HCT116 (cell line): ENCODE measurements around the gene HIGD2A. TPM values are rescaled to one million over a fixed set of nuclear protein-coding genes. Genes with fewer than 3 reads are reported as not detected.

Experiments used
- ATAC-seq: fragments of 200-7000 bp; cut with Tn5 transposase; 2 replicates; pipeline ENCODE4 v1.9.1; 2020; ENCODE audit warnings: mild to moderate bottlenecking, moderate library complexity
- BruUV-seq: library from RNA; stranded (reverse); fragments of 400-500 nt; replicated peaks from 2 replicates; lab custom pipeline; 2021; lab: Mats Ljungman, UMichigan
- CTCF ChIA-PET: fragments of 300-600 bp; sonication (Branson Sonifier 250); formaldehyde crosslinking; loops from one replicate; lab custom pipeline; 2021; ENCODE audit warnings: antibody characterized with exemption; lab: Charles Lee
- POLR2A ChIA-PET: fragments of 300-600, 350-600 bp; sonication (Branson Sonifier 250); formaldehyde crosslinking; loops from one replicate; lab custom pipeline; 2021; ENCODE audit warnings: antibody characterized with exemption; lab: Charles Lee
- RAD21 ChIA-PET, 2 experiments: fragments of 300-600 bp; sonication (Branson Sonifier 250); formaldehyde crosslinking; loops; one replicate each; lab custom pipeline; 2023; ENCODE audit warnings: low total read pairs in 2 of 2; ENCODE audit not compliant: uncharacterized antibody in 2 of 2, unreplicated experiment in 2 of 2, low non-redundant PET in 1 of 2; lab: Charles Lee
- DNase-seq: peaks from one replicate; pipeline ENCODE4 v3.0.0-alpha.2; 2010; ENCODE audit warnings: low read depth, low spot score
- H2AFZ ChIP-seq: fragments of 200-600 bp; shearing (Covaris generic), sonication (generic); 2 replicates; pipeline ENCODE4 v1.6.1; 2017; ENCODE audit warnings: low read depth, mixed run types, mixed read lengths, antibody characterized with exemption, low read length; ENCODE audit not compliant: poor library complexity, severe bottlenecking
- H3K27ac ChIP-seq: 2 replicates; pipeline ENCODE4 v1.5.1; 2012; ENCODE audit warnings: low read depth, low read length
- H3K27me3 ChIP-seq: fragments of 200-600 bp; sonication (generic); 2 replicates; pipeline ENCODE4 v1.6.1; 2016; ENCODE audit warnings: mixed run types, low read length, mixed read lengths; ENCODE audit not compliant: insufficient read depth
- H3K36me3 ChIP-seq, 2 experiments: fragments of 200-500 bp in 1 of 2; fragments of 200-600 bp in 1 of 2; sonication (Bioruptor generic) in 1 of 2; sonication (generic) in 1 of 2; 2 replicates each; pipeline versions ENCODE4 v1.5.1 to v1.6.1; 2014 to 2016; ENCODE audit warnings: low read length in 2 of 2, inconsistent platforms in 1 of 2, mixed read lengths in 1 of 2, mixed run types in 1 of 2; ENCODE audit not compliant: insufficient read depth in 2 of 2, control insufficient read depth in 1 of 2
- H3K4me1 ChIP-seq, 2 experiments: fragments of 200-600 bp in 1 of 2; sonication (generic) in 1 of 2; 2 replicates each; pipeline versions ENCODE4 v1.5.1 to v1.6.1; 2012 to 2017; ENCODE audit warnings: low read length in 2 of 2, inconsistent platforms in 1 of 2, mild to moderate bottlenecking in 1 of 2, mixed read lengths in 1 of 2, mixed run types in 1 of 2, moderate library complexity in 1 of 2; ENCODE audit not compliant: insufficient read depth in 2 of 2, control insufficient read depth in 1 of 2
- H3K4me2 ChIP-seq: fragments of 200-600 bp; sonication (generic); 2 replicates; pipeline ENCODE4 v1.6.1; 2017; ENCODE audit warnings: mixed run types, low read length, mixed read lengths
- H3K4me3 ChIP-seq, 2 experiments: fragments of 200-600 bp in 1 of 2; sonication (generic) in 1 of 2; replicated peaks in 1 of 2; 2 replicates each; pipeline ENCODE4 v1.5.1; 2011 to 2016; ENCODE audit warnings: low read length in 2 of 2, control low read depth in 1 of 2, low read depth in 1 of 2, mild to moderate bottlenecking in 1 of 2, mixed read lengths in 1 of 2, mixed run types in 1 of 2
- H3K79me2 ChIP-seq: fragments of 200-600 bp; sonication (generic); 2 replicates; pipeline ENCODE4 v1.6.1; 2017; ENCODE audit warnings: mild to moderate bottlenecking, mixed run types, low read length, moderate library complexity, mixed read lengths; ENCODE audit not compliant: insufficient read depth
- H3K9ac ChIP-seq: fragments of 200-600 bp; sonication (generic); 2 replicates; pipeline ENCODE4 v1.6.1; 2016; ENCODE audit warnings: low read length, mixed read lengths
- H3K9me2 ChIP-seq: fragments of 200-600 bp; sonication (generic), shearing (Covaris generic); 2 replicates; pipeline ENCODE4 v1.6.1; 2017; ENCODE audit warnings: mixed run types, mild to moderate bottlenecking, moderate library complexity; ENCODE audit not compliant: insufficient read depth
- H3K9me3 ChIP-seq, 2 experiments: fragments of 200-500 bp in 1 of 2; fragments of 200-600 bp in 1 of 2; sonication (Bioruptor generic) in 1 of 2; sonication (generic) in 1 of 2; 2 replicates each; pipeline ENCODE4 v1.6.1; 2014 to 2017; ENCODE audit warnings: low read length in 2 of 2, mixed read lengths in 2 of 2, inconsistent platforms in 1 of 2, low read depth in 1 of 2, mild to moderate bottlenecking in 1 of 2, mixed run types in 1 of 2, moderate library complexity in 1 of 2; ENCODE audit not compliant: control insufficient read depth in 1 of 2, insufficient read depth in 1 of 2
- H4K20me1 ChIP-seq: fragments of 200-600 bp; sonication (generic), shearing (Covaris generic); 2 replicates; pipeline ENCODE4 v1.6.1; 2017; ENCODE audit warnings: mixed run types, mild to moderate bottlenecking, moderate library complexity; ENCODE audit not compliant: insufficient read depth
- CBX3 ChIP-seq: IDR thresholded peaks from 2 replicates; pipeline ENCODE4 v1.6.1; 2012; ENCODE audit warnings: low read depth
- CEBPB ChIP-seq: IDR thresholded peaks from 2 replicates; pipeline ENCODE4 v1.6.1; 2012; ENCODE audit warnings: low read depth
- EGR1 ChIP-seq: IDR thresholded peaks from 2 replicates; pipeline ENCODE4 v1.6.1; 2012; ENCODE audit warnings: low read depth
- ELF1 ChIP-seq: IDR thresholded peaks from 2 replicates; pipeline ENCODE4 v1.6.1; 2012; ENCODE audit warnings: low read depth, borderline replicate concordance
- EZH2phosphoT487 ChIP-seq: fragments of 200-600 bp; IDR thresholded peaks from 2 replicates; pipeline ENCODE4 v1.6.1; 2018; ENCODE audit warnings: antibody characterized with exemption, borderline replicate concordance
- POLR2AphosphoS5 ChIP-seq: IDR thresholded peaks from 2 replicates; pipeline ENCODE4 v1.6.1; 2011; ENCODE audit warnings: mild to moderate bottlenecking, low read depth, low read length, moderate library complexity
- RAD21 ChIP-seq: IDR thresholded peaks from 2 replicates; pipeline ENCODE4 v1.6.1; 2012; ENCODE audit warnings: low read depth, mild to moderate bottlenecking
- SIN3A ChIP-seq: IDR thresholded peaks from 2 replicates; pipeline ENCODE4 v1.6.1; 2012; ENCODE audit warnings: low read depth
- SP1 ChIP-seq: IDR thresholded peaks from 2 replicates; pipeline ENCODE4 v1.6.1; 2012; ENCODE audit warnings: low read depth
- SRF ChIP-seq: IDR thresholded peaks from 2 replicates; pipeline ENCODE4 v1.6.1; 2012; ENCODE audit warnings: low read depth
- ZFX ChIP-seq: fragments of 450-650 bp; IDR thresholded peaks from 2 replicates; pipeline ENCODE4 v1.6.1; 2017
- ZNF274 ChIP-seq: fragments of 200-500 bp; sonication (Bioruptor generic); IDR thresholded peaks from 2 replicates; pipeline ENCODE4 v1.6.1; 2014; ENCODE audit warnings: mild to moderate bottlenecking, low read depth, low read length, inconsistent platforms
- intact Hi-C: fragments of 100-400 bp; cut with micrococcal nuclease; formaldehyde crosslinking; loops from 2 replicates; pipeline ENCODE4 v1.10.0; 2022
- total RNA-seq: library from RNA; stranded (reverse); gene quantifications from one replicate; pipeline ENCODE4 v1.2.1, GENCODE V29; 2021; ENCODE audit not compliant: unreplicated experiment
- TF ChIP-seq, protein P1 (sequence below): IDR thresholded peaks from 2 replicates; pipeline ENCODE4 v1.6.1; 2012; ENCODE audit warnings: low read depth
- TF ChIP-seq, protein P2 (sequence below): IDR thresholded peaks from 2 replicates; pipeline ENCODE4 v1.6.1; 2012
- TF ChIP-seq, protein P3 (sequence below), 3 experiments: fragments of 200-600 bp in 1 of 3; sonication (generic) in 1 of 3; IDR thresholded peaks in 2 of 3; conservative IDR thresholded peaks in 1 of 3; 2 replicates each; pipeline ENCODE4 v1.5.1; 2012 to 2017; ENCODE audit warnings: low read depth in 2 of 3, low read length in 2 of 3, antibody characterized with exemption in 1 of 3, borderline replicate concordance in 1 of 3, control low read depth in 1 of 3, mild to moderate bottlenecking in 1 of 3, mixed read lengths in 1 of 3, mixed run types in 1 of 3, moderate library complexity in 1 of 3; ENCODE audit not compliant: insufficient read depth in 1 of 3

The HIGD2A gene
- total RNA-seq, 1 experiment from 2014 or later, result 130 TPM

DNA sequence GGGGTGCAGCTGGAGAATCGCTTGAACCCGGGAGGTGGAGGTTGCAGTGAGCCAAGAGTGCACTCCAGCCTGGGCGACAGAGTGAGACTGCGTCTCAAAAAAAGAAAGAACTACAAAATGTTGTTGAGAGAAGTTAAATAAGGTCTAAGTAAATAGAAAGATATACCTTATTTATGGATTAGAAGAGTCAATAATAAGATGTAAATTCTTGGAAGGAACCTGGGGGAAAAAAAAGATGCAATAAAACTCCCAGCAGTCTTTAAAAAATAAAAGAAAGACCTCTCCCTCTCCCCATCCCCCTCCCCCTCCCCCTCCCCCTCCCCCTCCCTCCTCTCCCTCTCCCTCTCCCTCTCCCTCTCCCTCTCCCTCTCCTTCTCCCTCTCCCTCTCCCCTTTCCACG, 44.2 kb downstream of the HIGD2A start:
- Histone ChIP-seq H2AFZ (no peak overlapping the region), H3K36me3 (no peaks in the 10 kb centered on the region), H3K4me3 (no peak overlapping the region), H3K79me2 (no peaks in the 10 kb centered on the region), H3K27me3 (no peaks in the 10 kb centered on the region), H4K20me1 (no peaks in the 10 kb centered on the region), H3K9ac (no peak overlapping the region), H3K4me1 (peaks cover 0 to 8% of the 10 kb centered on the region in 2 experiments; a peak in 2 of 4 replicates), H3K27ac (no peak overlapping the region), H3K4me2 (no peak overlapping the region), H3K9me3 (no peaks in the 10 kb centered on the region), H3K9me2 (no peaks in the 10 kb centered on the region)
- BruUV-seq, result no TSS peak
- POLR2A ChIA-PET, result no interaction called here
- intact Hi-C loops, result no loop called here
- RAD21 ChIA-PET, result no interaction called here
- CTCF ChIA-PET, result no interaction called here
- ATAC-seq (no peak), DNase-seq (no peak)
- TF ChIP-seq, protein P1, sequence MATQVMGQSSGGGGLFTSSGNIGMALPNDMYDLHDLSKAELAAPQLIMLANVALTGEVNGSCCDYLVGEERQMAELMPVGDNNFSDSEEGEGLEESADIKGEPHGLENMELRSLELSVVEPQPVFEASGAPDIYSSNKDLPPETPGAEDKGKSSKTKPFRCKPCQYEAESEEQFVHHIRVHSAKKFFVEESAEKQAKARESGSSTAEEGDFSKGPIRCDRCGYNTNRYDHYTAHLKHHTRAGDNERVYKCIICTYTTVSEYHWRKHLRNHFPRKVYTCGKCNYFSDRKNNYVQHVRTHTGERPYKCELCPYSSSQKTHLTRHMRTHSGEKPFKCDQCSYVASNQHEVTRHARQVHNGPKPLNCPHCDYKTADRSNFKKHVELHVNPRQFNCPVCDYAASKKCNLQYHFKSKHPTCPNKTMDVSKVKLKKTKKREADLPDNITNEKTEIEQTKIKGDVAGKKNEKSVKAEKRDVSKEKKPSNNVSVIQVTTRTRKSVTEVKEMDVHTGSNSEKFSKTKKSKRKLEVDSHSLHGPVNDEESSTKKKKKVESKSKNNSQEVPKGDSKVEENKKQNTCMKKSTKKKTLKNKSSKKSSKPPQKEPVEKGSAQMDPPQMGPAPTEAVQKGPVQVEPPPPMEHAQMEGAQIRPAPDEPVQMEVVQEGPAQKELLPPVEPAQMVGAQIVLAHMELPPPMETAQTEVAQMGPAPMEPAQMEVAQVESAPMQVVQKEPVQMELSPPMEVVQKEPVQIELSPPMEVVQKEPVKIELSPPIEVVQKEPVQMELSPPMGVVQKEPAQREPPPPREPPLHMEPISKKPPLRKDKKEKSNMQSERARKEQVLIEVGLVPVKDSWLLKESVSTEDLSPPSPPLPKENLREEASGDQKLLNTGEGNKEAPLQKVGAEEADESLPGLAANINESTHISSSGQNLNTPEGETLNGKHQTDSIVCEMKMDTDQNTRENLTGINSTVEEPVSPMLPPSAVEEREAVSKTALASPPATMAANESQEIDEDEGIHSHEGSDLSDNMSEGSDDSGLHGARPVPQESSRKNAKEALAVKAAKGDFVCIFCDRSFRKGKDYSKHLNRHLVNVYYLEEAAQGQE, result no peak
- no peak for TF ChIP-seq CEBPB

DNA sequence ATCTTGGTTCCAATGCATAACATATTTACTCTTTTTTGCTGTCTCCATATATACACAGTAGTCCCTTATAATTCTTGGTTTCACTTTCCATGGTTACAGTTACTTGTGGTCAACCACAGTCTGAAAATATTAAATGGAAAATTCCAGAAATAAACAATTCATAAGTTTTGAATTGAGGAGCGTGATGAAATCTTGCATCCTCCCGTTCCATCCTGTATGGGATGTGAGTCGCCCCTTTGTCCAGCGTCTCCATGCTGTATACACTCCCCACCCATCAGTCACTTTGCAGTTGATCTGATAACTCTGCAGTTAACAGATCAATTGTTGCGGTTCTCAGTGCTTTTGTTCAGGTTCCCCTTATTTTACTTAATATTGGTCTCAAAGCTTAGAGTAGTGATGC, 48.1 kb downstream of the HIGD2A start:
- ChIA-PET POLR2A (no interaction called here), CTCF (no interaction called here)
- TF ChIP-seq ZFX (no peak), POLR2AphosphoS5 (no peak), EGR1 (no peak), CEBPB (no peak), SRF (no peak), ZNF274 (no peak), ELF1 (no peak), RAD21 (no peak), EZH2phosphoT487 (no peak), SIN3A (no peak), SP1 (no peak), CBX3 (no peak)
- TF ChIP-seq, protein P2, sequence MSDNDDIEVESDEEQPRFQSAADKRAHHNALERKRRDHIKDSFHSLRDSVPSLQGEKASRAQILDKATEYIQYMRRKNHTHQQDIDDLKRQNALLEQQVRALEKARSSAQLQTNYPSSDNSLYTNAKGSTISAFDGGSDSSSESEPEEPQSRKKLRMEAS, result no peak
- TF ChIP-seq, protein P3, sequence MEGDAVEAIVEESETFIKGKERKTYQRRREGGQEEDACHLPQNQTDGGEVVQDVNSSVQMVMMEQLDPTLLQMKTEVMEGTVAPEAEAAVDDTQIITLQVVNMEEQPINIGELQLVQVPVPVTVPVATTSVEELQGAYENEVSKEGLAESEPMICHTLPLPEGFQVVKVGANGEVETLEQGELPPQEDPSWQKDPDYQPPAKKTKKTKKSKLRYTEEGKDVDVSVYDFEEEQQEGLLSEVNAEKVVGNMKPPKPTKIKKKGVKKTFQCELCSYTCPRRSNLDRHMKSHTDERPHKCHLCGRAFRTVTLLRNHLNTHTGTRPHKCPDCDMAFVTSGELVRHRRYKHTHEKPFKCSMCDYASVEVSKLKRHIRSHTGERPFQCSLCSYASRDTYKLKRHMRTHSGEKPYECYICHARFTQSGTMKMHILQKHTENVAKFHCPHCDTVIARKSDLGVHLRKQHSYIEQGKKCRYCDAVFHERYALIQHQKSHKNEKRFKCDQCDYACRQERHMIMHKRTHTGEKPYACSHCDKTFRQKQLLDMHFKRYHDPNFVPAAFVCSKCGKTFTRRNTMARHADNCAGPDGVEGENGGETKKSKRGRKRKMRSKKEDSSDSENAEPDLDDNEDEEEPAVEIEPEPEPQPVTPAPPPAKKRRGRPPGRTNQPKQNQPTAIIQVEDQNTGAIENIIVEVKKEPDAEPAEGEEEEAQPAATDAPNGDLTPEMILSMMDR (IDR thresholded peaks at IDR 0.05 in 2 of 3, conservative IDR thresholded peaks at IDR 0.05 in 1 of 3; ENCODE audit: borderline replicate concordance in 1 of 3, insufficient read depth in 1 of 3, low read depth in 2 of 3, low read length in 2 of 3), result no peak

More for the DNA sequence above, 48.1 kb downstream of the HIGD2A start:
- Histone ChIP-seq H3K27me3 (no peaks in the 10 kb centered on the region), H3K9ac (no peak overlapping the region), H3K4me1 (peaks cover 0 to 7% of the 10 kb centered on the region in 2 experiments; a peak in 2 of 4 replicates), H3K4me2 (no peak overlapping the region), H3K36me3 (no peaks in the 10 kb centered on the region), H4K20me1 (no peaks in the 10 kb centered on the region), H3K9me3 (no peaks in the 10 kb centered on the region), H3K27ac (no peak overlapping the region), H3K4me3 (no peak overlapping the region), H2AFZ (no peak overlapping the region), H3K9me2 (no peaks in the 10 kb centered on the region), H3K79me2 (no peaks in the 10 kb centered on the region)
- RAD21 ChIA-PET, result no interaction called here
- no peak for DNase-seq
- intact Hi-C loops, result no loop called here
- no TSS peak for BruUV-seq
- no peak for ATAC-seq
